H1 (cell line): ENCODE measurements around the gene MTFR2. TPM values are rescaled to one million over a fixed set of nuclear protein-coding genes. Genes with fewer than 3 reads are reported as not detected.

Experiments used
- CTCF ChIA-PET: fragments of 300-600 bp; sonication (Branson Sonifier 250); formaldehyde crosslinking; loops from one replicate; lab custom pipeline; 2021; ENCODE audit not compliant: partially characterized antibody; lab: Charles Lee
- POLR2A ChIA-PET: fragments of 300-600 bp; sonication (Branson Sonifier 250); formaldehyde crosslinking; loops from one replicate; lab custom pipeline; 2021; ENCODE audit warnings: inconsistent platforms; ENCODE audit not compliant: partially characterized antibody; lab: Charles Lee
- DNase-seq, 2 experiments: peaks; one replicate each; pipeline versions ENCODE4 v3.0.0 to v3.0.0-alpha.2; 2010 to 2022; ENCODE audit warnings: low spot score in 2 of 2, low read depth in 1 of 2, mixed read lengths in 1 of 2
- FAIRE-seq: peaks from 2 replicates; lab custom pipeline; 2011; peaks lifted over from hg19 to GRCh38; lab: Jason Lieb, UNC
- H2AFZ ChIP-seq: 2 replicates; pipeline ENCODE4 v1.8.1; 2012; ENCODE audit warnings: low read length, inconsistent platforms
- H2AK5ac ChIP-seq: 2 replicates; pipeline ENCODE4 v1.6.1; 2013; ENCODE audit warnings: low read depth, low read length
- H2BK120ac ChIP-seq: replicated peaks from 2 replicates; pipeline ENCODE3; 2013; ENCODE audit warnings: low read depth, low read length, inconsistent platforms
- H2BK12ac ChIP-seq: 2 replicates; pipeline ENCODE4 v1.6.1; 2013; ENCODE audit warnings: low read depth, low read length
- H2BK15ac ChIP-seq: 2 replicates; pipeline ENCODE4 v1.6.1; 2013; ENCODE audit warnings: low read length
- H2BK20ac ChIP-seq: 2 replicates; pipeline ENCODE4 v1.6.1; 2013; ENCODE audit warnings: low read length
- H2BK5ac ChIP-seq: 2 replicates; pipeline ENCODE4 v1.6.1; 2013; ENCODE audit warnings: low read depth, low read length
- H3K14ac ChIP-seq: 2 replicates; pipeline ENCODE4 v1.6.1; 2013; ENCODE audit warnings: inconsistent platforms; ENCODE audit not compliant: insufficient read length
- H3K18ac ChIP-seq: 2 replicates; pipeline ENCODE4 v1.6.1; 2013; ENCODE audit warnings: low read length; ENCODE audit errors: extremely low read depth
- H3K23ac ChIP-seq: 2 replicates; pipeline ENCODE4 v1.6.1; 2013; ENCODE audit warnings: inconsistent platforms; ENCODE audit not compliant: insufficient read length
- H3K23me2 ChIP-seq: 2 replicates; pipeline ENCODE4 v1.6.1; 2013; ENCODE audit warnings: low read depth, low read length
- H3K27ac ChIP-seq: 2 replicates; pipeline ENCODE4 v1.6.1; 2011; ENCODE audit warnings: low read depth, low read length, inconsistent platforms
- H3K27me3 ChIP-seq, 4 experiments: replicated peaks in 1 of 4; 1 replicate in 1 of 4; 2 replicates in 3 of 4; pipeline versions ENCODE4 v1.6.1 to v1.8.1; 2011 to 2013; ENCODE audit warnings: low read length in 3 of 4, mild to moderate bottlenecking in 3 of 4, inconsistent platforms in 2 of 4, mixed read lengths in 2 of 4, moderate library complexity in 1 of 4; ENCODE audit not compliant: control insufficient read depth in 3 of 4, insufficient read depth in 3 of 4; ENCODE audit errors: extremely low read depth in 1 of 4
- H3K36me3 ChIP-seq, 4 experiments: 2 replicates each; pipeline versions ENCODE4 v1.6.1 to v1.8.1; 2011 to 2013; ENCODE audit warnings: mild to moderate bottlenecking in 4 of 4, low read length in 3 of 4, moderate library complexity in 2 of 4, control low read depth in 1 of 4, inconsistent platforms in 1 of 4; ENCODE audit not compliant: insufficient read depth in 4 of 4, control insufficient read depth in 2 of 4
- H3K4ac ChIP-seq: replicated peaks from 2 replicates; pipeline ENCODE3; 2013; ENCODE audit warnings: low read length, low read depth, mixed read lengths, inconsistent platforms; ENCODE audit not compliant: insufficient read length
- H3K4me1 ChIP-seq, 4 experiments: replicated peaks in 1 of 4; 1 replicate in 1 of 4; 2 replicates in 3 of 4; pipeline versions ENCODE4 v1.6.1 to v1.8.1; 2011 to 2013; ENCODE audit warnings: low read length in 3 of 4, inconsistent platforms in 2 of 4, mixed read lengths in 1 of 4; ENCODE audit not compliant: insufficient read depth in 4 of 4, control insufficient read depth in 3 of 4
- H3K4me2 ChIP-seq, 2 experiments: 2 replicates each; pipeline versions ENCODE4 v1.6.1 to v1.8.1; 2011 to 2013; ENCODE audit warnings: low read depth in 2 of 2, low read length in 2 of 2, control low read depth in 1 of 2, inconsistent platforms in 1 of 2, mild to moderate bottlenecking in 1 of 2; ENCODE audit not compliant: insufficient read depth in 1 of 2
- H3K4me3 ChIP-seq, 4 experiments: fragments of 200-600, 300-600 bp in 1 of 4; sonication (generic), shearing (Covaris generic), sonication (Bioruptor Twin) in 1 of 4; 2 replicates each; pipeline versions ENCODE4 v1.5.1 to v1.8.1; 2011 to 2016; ENCODE audit warnings: low read length in 4 of 4, low read depth in 3 of 4, control low read depth in 2 of 4, inconsistent platforms in 2 of 4, mild to moderate bottlenecking in 2 of 4, mixed read lengths in 1 of 4, moderate library complexity in 1 of 4; ENCODE audit not compliant: insufficient read depth in 2 of 4; ENCODE audit errors: extremely low read depth in 1 of 4
- H3K56ac ChIP-seq: replicated peaks from 2 replicates; pipeline ENCODE3; 2013; ENCODE audit warnings: low read depth, mild to moderate bottlenecking, mixed read lengths, low read length, inconsistent platforms; ENCODE audit not compliant: insufficient read length
- H3K79me1 ChIP-seq: 2 replicates; pipeline ENCODE4 v1.6.1; 2013; ENCODE audit warnings: low read depth, low read length, control low read depth
- H3K79me2 ChIP-seq, 2 experiments: 2 replicates each; pipeline versions ENCODE4 v1.6.1 to v1.8.1; 2012 to 2013; ENCODE audit warnings: low read length in 2 of 2, mild to moderate bottlenecking in 2 of 2, inconsistent platforms in 1 of 2; ENCODE audit not compliant: insufficient read depth in 2 of 2, control insufficient read depth in 1 of 2
- H3K9ac ChIP-seq, 4 experiments: replicated peaks in 1 of 4; 1 replicate in 1 of 4; 2 replicates in 3 of 4; pipeline versions ENCODE4 v1.6.1 to v1.8.1; 2011 to 2013; ENCODE audit warnings: low read depth in 3 of 4, low read length in 3 of 4, control low read depth in 2 of 4, mild to moderate bottlenecking in 2 of 4, moderate library complexity in 2 of 4, inconsistent platforms in 1 of 4; ENCODE audit errors: extremely low read depth in 1 of 4
- H3K9me3 ChIP-seq, 2 experiments: 2 replicates each; pipeline versions ENCODE4 v1.6.1 to v1.8.1; 2012 to 2013; ENCODE audit warnings: mild to moderate bottlenecking in 2 of 2, moderate library complexity in 2 of 2, control low read depth in 1 of 2, inconsistent platforms in 1 of 2, low read depth in 1 of 2, low read length in 1 of 2, mixed read lengths in 1 of 2; ENCODE audit not compliant: insufficient read depth in 2 of 2
- H4K20me1 ChIP-seq, 2 experiments: replicated peaks in 1 of 2; 2 replicates each; pipeline versions ENCODE3 to v1.8.1; 2011 to 2013; ENCODE audit warnings: inconsistent platforms in 2 of 2, low read length in 2 of 2, mild to moderate bottlenecking in 1 of 2; ENCODE audit not compliant: insufficient read depth in 2 of 2, control insufficient read depth in 1 of 2
- H4K5ac ChIP-seq: 2 replicates; pipeline ENCODE4 v1.6.1; 2013; ENCODE audit warnings: low read length, low read depth, mixed read lengths, inconsistent platforms; ENCODE audit not compliant: insufficient read length
- H4K8ac ChIP-seq: 2 replicates; pipeline ENCODE4 v1.8.0; 2013; ENCODE audit warnings: mild to moderate bottlenecking, moderate library complexity, low read length, inconsistent platforms; ENCODE audit not compliant: insufficient read depth; ENCODE audit errors: extremely low read depth
- H4K91ac ChIP-seq: replicated peaks from 2 replicates; pipeline ENCODE3; 2013; ENCODE audit warnings: low read length, mixed read lengths, inconsistent platforms; ENCODE audit not compliant: insufficient read length
- WGBS, 2 experiments: shearing (Covaris generic) in 1 of 2; methylation state at CpG; one replicate each; pipeline versions ENCODE4 v1.1.6 to v1.1.7; 2013 to 2015; ENCODE audit warnings: low lambda C conversion rate in 2 of 2, mixed read lengths in 2 of 2, inconsistent platforms in 1 of 2, low coverage in 1 of 2, missing lambda C conversion rate in 1 of 2; ENCODE audit not compliant: insufficient replicate concordance in 2 of 2, insufficient coverage in 1 of 2, insufficient read length in 1 of 2; ENCODE audit errors: extremely low coverage in 1 of 2, missing lambda C conversion rate in 1 of 2; 5-methylcytosine and 5-hydroxymethylcytosine counted together
- polyA plus RNA-seq, 7 experiments: library from polyadenylated mRNA; depleted of rRNA in 3 of 7; stranded (reverse) in 5 of 7; unstranded in 2 of 7; fragments of >200 nt in 5 of 7; fragments of 200-250 nt in 2 of 7; gene quantifications; 1 replicate in 5 of 7; 2 replicates in 1 of 7; 4 replicates in 1 of 7; pipeline versions ENCODE4 v1.2.1 to v1.2.3, GENCODE V29; 2011 to 2013; ENCODE audit warnings: missing spikeins in 2 of 7, mixed read lengths in 2 of 7
- total RNA-seq: library from RNA; stranded (reverse); fragmentation: NEBNext Ultra II Directional; extraction: Animal tissue kit (Norgen Biotek cat#: 25700); gene quantifications from 2 replicates; pipeline ENCODE4 v1.2.1, GENCODE V29; 2021

Gene MTFR2
- total and polyA plus RNA-seq, 2 of the 8 experiments (the other 6 are each of a cell fraction or from before 2014, with no cell fraction given): 8.5 to 10.7 TPM

DNA sequence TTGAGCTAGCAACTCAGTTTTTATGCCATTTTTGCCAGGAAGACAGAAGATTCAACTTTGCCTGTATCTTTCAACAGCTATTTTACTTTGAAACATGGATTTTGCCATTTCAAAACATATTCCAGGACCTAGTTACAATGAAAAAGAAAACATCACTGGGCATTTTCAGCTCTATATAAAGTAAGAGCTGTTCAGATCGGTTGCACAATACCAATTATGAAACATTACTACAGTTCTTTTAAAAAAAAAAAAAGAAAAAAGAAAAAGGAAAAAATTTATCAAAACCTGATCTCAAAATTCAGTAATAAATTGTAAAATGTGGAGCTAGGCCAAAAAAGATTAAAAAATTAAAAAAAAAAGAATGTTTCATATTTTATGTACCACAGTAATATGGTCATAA, 24.0 kb upstream of the MTFR2 start:
- no peak overlapping the region for H3K18ac ChIP-seq
- H2BK12ac ChIP-seq: no peak overlapping the region
- H3K4me2 ChIP-seq: no peak overlapping the region
- H3K79me1 ChIP-seq: no peaks in the 10 kb centered on the region
- H2AK5ac ChIP-seq: no peak overlapping the region
- ChIA-PET POLR2A (interaction anchor here (1.1 to 2.3 kb wide), 4 partner anchors 11 to 20 kb away, joined by 3 to 11 read pairs (median 8); partner anchors contain the start of gene BCLAF1), CTCF (interaction anchor here (0.6 to 1.2 kb wide), 6 partner anchors 11 to 60 kb away, joined by 3 to 4 read pairs (median 3); partner anchors contain the start of gene BCLAF1)
- H4K91ac ChIP-seq: no peak overlapping the region
- no peak overlapping the region for H2BK15ac ChIP-seq
- H2BK5ac ChIP-seq: no peak overlapping the region
- H4K20me1 ChIP-seq: peaks cover 2 to 3% of the 10 kb centered on the region in 2 experiments
- H3K14ac ChIP-seq: no peak overlapping the region
- no peaks in the 10 kb centered on the region for H3K23me2 ChIP-seq
- no peak overlapping the region for H3K23ac ChIP-seq
- 100% methylated on average over 1 of the region's 1 CpG; no CpG with 5 or more reads in 1 of the 2 experiments for WGBS, 2 experiments
- H3K36me3 ChIP-seq: peaks cover 15 to 79% (median 62%) of the 10 kb centered on the region in 4 experiments
- FAIRE-seq (no peak), DNase-seq (no peak)
- no peak overlapping the region for H3K4me3 ChIP-seq
- H2BK20ac ChIP-seq: no peak overlapping the region
- no peaks in the 10 kb centered on the region for H3K4me1 ChIP-seq
- H4K8ac ChIP-seq: no peak overlapping the region
- H3K27ac ChIP-seq: no peak overlapping the region
- H3K9me3 ChIP-seq: no peaks in the 10 kb centered on the region
- no peak overlapping the region for H3K9ac ChIP-seq
- H2AFZ ChIP-seq: no peak overlapping the region
- H4K5ac ChIP-seq: no peak overlapping the region
- no peak overlapping the region for H3K4ac ChIP-seq
- no peak overlapping the region for H2BK120ac ChIP-seq
- no peak overlapping the region for H3K56ac ChIP-seq
- no peaks in the 10 kb centered on the region for H3K27me3 ChIP-seq
- peaks cover 0 to 60% of the 10 kb centered on the region in 2 experiments; a peak in 2 of 4 replicates for H3K79me2 ChIP-seq
